Gastrocnemius medialis (tissue), 4 donors: ENCODE data around the gene ETF1.

Experiments used
- POLR2A ChIP-seq, 2 donors: fragments of 450-650 bp; IDR thresholded peaks; one replicate each; pipeline ENCODE4 v1.6.1; 2017; ENCODE audit warnings: antibody characterized with exemption in 2 of 2, mild to moderate bottlenecking in 2 of 2, moderate library complexity in 2 of 2
- TF ChIP-seq, protein P1 (sequence below), 5 experiments: fragments of 450-650 bp in 3 of 5; fragments of 200-600 bp in 2 of 5; sonication (generic) in 2 of 5; IDR thresholded peaks in 4 of 5; conservative IDR thresholded peaks in 1 of 5; 1 replicate in 4 of 5; 2 replicates in 1 of 5; pipeline ENCODE4 v1.5.1; 2016 to 2019; ENCODE audit warnings: antibody characterized with exemption in 5 of 5, mild to moderate bottlenecking in 3 of 5, moderate library complexity in 3 of 5

DNA sequence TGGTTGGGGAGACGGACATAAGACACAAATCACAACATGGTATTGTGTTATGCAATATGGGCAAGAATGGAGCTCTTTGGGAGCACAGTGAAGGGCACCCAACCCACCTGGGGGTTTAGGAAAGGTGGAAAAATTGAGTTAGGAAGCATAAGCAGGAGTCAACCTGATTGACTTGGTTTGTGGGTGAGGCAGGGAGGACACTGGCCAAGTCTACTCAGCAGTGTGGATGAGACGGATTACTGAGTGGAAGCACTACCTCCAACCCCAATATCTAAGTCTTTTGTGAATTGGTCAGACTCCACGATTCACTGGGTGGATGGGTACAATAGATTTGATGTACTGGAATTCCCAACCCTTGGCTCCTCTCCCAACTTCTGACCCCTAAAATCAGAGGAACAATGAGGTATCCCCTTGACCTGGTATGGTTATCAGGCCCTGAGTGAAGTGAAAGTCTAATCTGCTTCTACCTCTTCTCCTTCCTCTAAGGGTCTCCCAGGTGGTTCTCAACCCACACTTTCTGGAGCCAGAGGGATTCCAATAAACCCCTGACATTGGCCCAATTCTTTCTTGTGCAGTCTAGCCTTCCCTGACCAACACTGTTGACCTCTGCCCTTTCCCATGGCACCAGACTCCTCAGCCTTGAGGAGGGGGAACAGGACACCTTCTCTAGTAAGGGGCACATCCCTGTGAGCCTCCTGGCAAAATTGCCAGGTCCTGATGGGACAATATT lies 72.5 kb downstream of the ETF1 start:
- TF ChIP-seq, protein P1, sequence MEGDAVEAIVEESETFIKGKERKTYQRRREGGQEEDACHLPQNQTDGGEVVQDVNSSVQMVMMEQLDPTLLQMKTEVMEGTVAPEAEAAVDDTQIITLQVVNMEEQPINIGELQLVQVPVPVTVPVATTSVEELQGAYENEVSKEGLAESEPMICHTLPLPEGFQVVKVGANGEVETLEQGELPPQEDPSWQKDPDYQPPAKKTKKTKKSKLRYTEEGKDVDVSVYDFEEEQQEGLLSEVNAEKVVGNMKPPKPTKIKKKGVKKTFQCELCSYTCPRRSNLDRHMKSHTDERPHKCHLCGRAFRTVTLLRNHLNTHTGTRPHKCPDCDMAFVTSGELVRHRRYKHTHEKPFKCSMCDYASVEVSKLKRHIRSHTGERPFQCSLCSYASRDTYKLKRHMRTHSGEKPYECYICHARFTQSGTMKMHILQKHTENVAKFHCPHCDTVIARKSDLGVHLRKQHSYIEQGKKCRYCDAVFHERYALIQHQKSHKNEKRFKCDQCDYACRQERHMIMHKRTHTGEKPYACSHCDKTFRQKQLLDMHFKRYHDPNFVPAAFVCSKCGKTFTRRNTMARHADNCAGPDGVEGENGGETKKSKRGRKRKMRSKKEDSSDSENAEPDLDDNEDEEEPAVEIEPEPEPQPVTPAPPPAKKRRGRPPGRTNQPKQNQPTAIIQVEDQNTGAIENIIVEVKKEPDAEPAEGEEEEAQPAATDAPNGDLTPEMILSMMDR (IDR thresholded peaks at IDR 0.05 in 4 of 5, conservative IDR thresholded peaks at IDR 0.05 in 1 of 5): no peak
- TF ChIP-seq POLR2A (IDR thresholded peaks at IDR 0.05): no peak
